Measurements from ENCODE around the gene DNAH17. TPM values are rescaled to one million over a fixed set of nuclear protein-coding genes. Genes with fewer than 3 reads are reported as not detected.

DNAH17 gene
- total RNA-seq, 2 donors from 2014 or later, result 0.87 to 6.9 TPM

- Histone ChIP-seq H3K27me3 (replicated peaks; ENCODE audit: insufficient read depth) (no peaks in the 10 kb centered on the region), H3K4me3 (no peak overlapping the region), H3K4me1 (replicated peaks) (no peaks in the 10 kb centered on the region), H3K36me3 (peaks cover 0 to 5% of the 10 kb centered on the region in 2 donors), H3K27ac (no peak overlapping the region), H3K9me3 (no peaks in the 10 kb centered on the region)
- no peak for DNase-seq (ENCODE audit: low spot score)
- 84% methylated on average over 20 of the region's 20 CpGs for WGBS
- intact Hi-C loops (cut with DNase I), result loop anchor here (2.0 to 5.0 kb wide), 2 partner anchors 61 to 172 kb away; partner anchors contain the start of gene SOCS3
- TF ChIP-seq POLR2AphosphoS5 (IDR thresholded peaks at IDR 0.05), result no peak
- no peak for TF ChIP-seq POLR2A (IDR thresholded peaks at IDR 0.05)
Measured at GRCh38 chr17:78422872-78423588, 154.2 kb downstream of the DNAH17 start.

- 73% methylated on average over 8 of the region's 8 CpGs for WGBS
- no peaks in the 10 kb centered on the region for H3K27me3 ChIP-seq (replicated peaks; ENCODE audit: insufficient read depth)
- no peaks in the 10 kb centered on the region for H3K4me1 ChIP-seq (replicated peaks)
- peaks cover 0 to 5% of the 10 kb centered on the region in 2 donors for H3K36me3 ChIP-seq
- no peak for DNase-seq (ENCODE audit: low spot score)
- no peak overlapping the region for H3K27ac ChIP-seq
- no peak overlapping the region for H3K4me3 ChIP-seq
- TF ChIP-seq POLR2AphosphoS5 (IDR thresholded peaks at IDR 0.05) (no peak), POLR2A (IDR thresholded peaks at IDR 0.05) (no peak)
- TF ChIP-seq, protein P1, sequence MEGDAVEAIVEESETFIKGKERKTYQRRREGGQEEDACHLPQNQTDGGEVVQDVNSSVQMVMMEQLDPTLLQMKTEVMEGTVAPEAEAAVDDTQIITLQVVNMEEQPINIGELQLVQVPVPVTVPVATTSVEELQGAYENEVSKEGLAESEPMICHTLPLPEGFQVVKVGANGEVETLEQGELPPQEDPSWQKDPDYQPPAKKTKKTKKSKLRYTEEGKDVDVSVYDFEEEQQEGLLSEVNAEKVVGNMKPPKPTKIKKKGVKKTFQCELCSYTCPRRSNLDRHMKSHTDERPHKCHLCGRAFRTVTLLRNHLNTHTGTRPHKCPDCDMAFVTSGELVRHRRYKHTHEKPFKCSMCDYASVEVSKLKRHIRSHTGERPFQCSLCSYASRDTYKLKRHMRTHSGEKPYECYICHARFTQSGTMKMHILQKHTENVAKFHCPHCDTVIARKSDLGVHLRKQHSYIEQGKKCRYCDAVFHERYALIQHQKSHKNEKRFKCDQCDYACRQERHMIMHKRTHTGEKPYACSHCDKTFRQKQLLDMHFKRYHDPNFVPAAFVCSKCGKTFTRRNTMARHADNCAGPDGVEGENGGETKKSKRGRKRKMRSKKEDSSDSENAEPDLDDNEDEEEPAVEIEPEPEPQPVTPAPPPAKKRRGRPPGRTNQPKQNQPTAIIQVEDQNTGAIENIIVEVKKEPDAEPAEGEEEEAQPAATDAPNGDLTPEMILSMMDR (IDR thresholded peaks at IDR 0.05), result no peak
- H3K9me3 ChIP-seq, result no peaks in the 10 kb centered on the region
- intact Hi-C loops (cut with DNase I), result loop anchor here (2.0 to 5.0 kb wide), 2 partner anchors 60 to 171 kb away; partner anchors contain the start of gene SOCS3
Measured at GRCh38 chr17:78422267-78422605, 155.0 kb downstream of the DNAH17 start.

- H3K27ac ChIP-seq, result no peak overlapping the region
- peaks cover 0 to 5% of the 10 kb centered on the region in 2 donors for H3K36me3 ChIP-seq
- H3K9me3 ChIP-seq, result no peaks in the 10 kb centered on the region
- 56% methylated on average over 24 of the region's 24 CpGs for WGBS
- H3K4me1 ChIP-seq (replicated peaks), result no peaks in the 10 kb centered on the region
- TF ChIP-seq, protein P1 (IDR thresholded peaks at IDR 0.05), result peak; percentile 88 to 98 (median 98)
- no peak for TF ChIP-seq POLR2A (IDR thresholded peaks at IDR 0.05)
- TF ChIP-seq POLR2AphosphoS5 (IDR thresholded peaks at IDR 0.05), result peak; percentile 40
- H3K4me3 ChIP-seq, result no peak overlapping the region
- H3K27me3 ChIP-seq (replicated peaks; ENCODE audit: insufficient read depth), result no peaks in the 10 kb centered on the region
- intact Hi-C loops (cut with DNase I), result loop anchor here (2.0 to 5.0 kb wide), 3 partner anchors 59 to 171 kb away; partner anchors contain the start of gene SOCS3
- peak; percentile 69 for DNase-seq (ENCODE audit: low spot score)
Measured at GRCh38 chr17:78421534-78422266, 155.5 kb downstream of the DNAH17 start.

DNA sequence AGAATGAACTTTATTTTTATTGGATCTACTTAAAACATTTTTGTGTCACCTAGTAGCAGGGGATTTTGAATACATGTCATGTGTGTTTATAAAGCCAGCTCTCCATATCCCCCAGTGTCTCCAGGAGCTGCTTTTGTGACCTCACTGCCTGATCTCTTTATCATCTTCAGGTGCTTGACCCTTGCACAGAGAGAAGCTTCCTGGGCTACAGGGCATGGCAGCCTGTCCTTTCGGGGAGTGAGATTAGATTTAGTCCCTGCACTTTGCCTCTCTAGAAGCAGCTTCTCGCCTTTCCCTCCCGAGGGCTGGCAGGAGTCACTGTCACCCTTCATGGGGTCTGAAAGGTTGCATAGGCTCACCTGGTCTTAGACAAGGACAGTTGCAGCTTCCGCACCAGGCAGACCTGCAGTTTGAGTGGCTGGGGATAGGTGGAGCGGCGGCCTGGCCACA is 156.1 kb downstream of the DNAH17 start:
- Histone ChIP-seq H3K9me3 (no peaks in the 10 kb centered on the region), H3K4me1 (replicated peaks) (no peaks in the 10 kb centered on the region), H3K36me3 (peaks cover 0 to 5% of the 10 kb centered on the region in 2 donors), H3K4me3 (no peak overlapping the region), H3K27me3 (replicated peaks; ENCODE audit: insufficient read depth) (no peaks in the 10 kb centered on the region), H3K27ac (no peak overlapping the region)
- 89% methylated on average over 6 of the region's 6 CpGs for WGBS
- DNase-seq (ENCODE audit: low spot score), result no peak
- intact Hi-C loops (cut with DNase I), result loop anchor here (2.0 to 5.0 kb wide), 2 partner anchors 59 to 130 kb away; partner anchors contain the start of gene SOCS3
- TF ChIP-seq, protein P1 (IDR thresholded peaks at IDR 0.05), result no peak
- TF ChIP-seq POLR2AphosphoS5 (IDR thresholded peaks at IDR 0.05) (no peak), POLR2A (IDR thresholded peaks at IDR 0.05) (no peak)
